GM12891 (cell line): ENCODE data around the gene PTPRN.

ENCODE experiments used
- PAX5 ChIP-seq: IDR thresholded peaks from 2 replicates; pipeline ENCODE4 v1.6.1; 2011; ENCODE audit warnings: low read length, moderate library complexity, mild to moderate bottlenecking; ENCODE audit not compliant: insufficient read depth, severe bottlenecking
- POLR2A ChIP-seq: IDR thresholded peaks from 2 replicates; pipeline ENCODE4 v1.6.1; 2011; ENCODE audit warnings: low read depth, low read length, control low read depth

DNA sequence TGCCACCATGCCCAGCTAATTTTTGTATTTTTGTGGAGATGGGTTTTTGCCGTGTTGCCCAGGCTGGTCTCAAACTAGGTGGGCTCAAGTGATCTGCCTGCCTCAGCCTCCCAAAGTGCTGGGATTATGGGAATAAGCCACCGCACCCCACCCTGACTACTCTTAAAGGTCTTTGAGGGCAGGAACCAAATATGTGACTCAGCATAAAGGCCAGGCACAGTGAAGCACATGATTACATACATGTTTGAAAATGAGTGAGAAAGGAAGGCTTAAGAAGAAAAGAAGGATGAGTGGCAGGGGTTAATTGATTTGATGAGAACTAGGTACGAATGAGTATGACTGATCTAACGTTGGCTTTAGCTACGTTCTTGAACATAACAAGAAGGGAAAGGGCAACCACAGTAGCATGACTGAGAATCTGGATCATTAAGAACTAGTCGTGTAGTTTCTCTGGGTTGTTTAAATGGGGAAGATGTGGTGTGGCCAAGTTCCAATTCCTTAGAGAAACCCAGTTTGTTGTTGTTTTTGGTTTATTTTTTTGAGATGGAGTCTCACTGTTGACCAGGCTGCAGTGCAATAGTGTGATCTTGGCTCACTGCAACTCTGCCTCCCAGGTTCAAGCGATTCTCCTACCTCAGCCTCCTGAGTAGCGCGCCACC, 16.6 kb upstream of the PTPRN start:
- TF ChIP-seq POLR2A (no peak), PAX5 (no peak)
